AG09319 (cell line): Measurements from ENCODE around the gene RFLNA.

Experiments
- DNase-seq: peaks from one replicate; pipeline ENCODE4 v3.0.0-alpha.2; 2010; ENCODE audit warnings: low read depth; ENCODE audit errors: extremely low read depth
- TF ChIP-seq, protein P1 (sequence below): IDR thresholded peaks from 2 replicates; pipeline ENCODE4 v1.5.1; 2011; ENCODE audit warnings: low read depth, mild to moderate bottlenecking, inconsistent platforms, low read length, moderate library complexity

Gene RFLNA

DNA sequence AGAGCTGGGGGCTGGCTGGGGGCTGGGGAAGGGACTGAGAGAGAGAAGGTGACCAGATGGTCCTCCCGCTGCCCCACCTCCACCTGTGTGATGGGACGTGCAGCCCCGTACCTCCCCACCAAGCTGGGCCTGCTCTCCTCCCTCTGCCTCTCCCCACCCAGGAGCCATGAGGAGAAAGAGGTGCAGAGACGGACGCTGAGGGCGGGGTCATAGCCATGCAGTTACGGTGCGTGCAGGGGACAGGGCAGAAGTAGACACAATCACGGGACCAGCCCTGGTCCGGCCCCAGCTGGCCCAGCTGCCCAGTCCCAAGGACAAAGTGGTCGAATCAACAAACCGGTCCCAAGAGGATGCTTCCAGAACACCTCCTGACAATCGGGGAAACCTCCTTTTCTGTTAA is 33.2 kb downstream of the RFLNA start:
- TF ChIP-seq, protein P1, sequence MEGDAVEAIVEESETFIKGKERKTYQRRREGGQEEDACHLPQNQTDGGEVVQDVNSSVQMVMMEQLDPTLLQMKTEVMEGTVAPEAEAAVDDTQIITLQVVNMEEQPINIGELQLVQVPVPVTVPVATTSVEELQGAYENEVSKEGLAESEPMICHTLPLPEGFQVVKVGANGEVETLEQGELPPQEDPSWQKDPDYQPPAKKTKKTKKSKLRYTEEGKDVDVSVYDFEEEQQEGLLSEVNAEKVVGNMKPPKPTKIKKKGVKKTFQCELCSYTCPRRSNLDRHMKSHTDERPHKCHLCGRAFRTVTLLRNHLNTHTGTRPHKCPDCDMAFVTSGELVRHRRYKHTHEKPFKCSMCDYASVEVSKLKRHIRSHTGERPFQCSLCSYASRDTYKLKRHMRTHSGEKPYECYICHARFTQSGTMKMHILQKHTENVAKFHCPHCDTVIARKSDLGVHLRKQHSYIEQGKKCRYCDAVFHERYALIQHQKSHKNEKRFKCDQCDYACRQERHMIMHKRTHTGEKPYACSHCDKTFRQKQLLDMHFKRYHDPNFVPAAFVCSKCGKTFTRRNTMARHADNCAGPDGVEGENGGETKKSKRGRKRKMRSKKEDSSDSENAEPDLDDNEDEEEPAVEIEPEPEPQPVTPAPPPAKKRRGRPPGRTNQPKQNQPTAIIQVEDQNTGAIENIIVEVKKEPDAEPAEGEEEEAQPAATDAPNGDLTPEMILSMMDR: no peak
- DNase-seq: no peak

DNA sequence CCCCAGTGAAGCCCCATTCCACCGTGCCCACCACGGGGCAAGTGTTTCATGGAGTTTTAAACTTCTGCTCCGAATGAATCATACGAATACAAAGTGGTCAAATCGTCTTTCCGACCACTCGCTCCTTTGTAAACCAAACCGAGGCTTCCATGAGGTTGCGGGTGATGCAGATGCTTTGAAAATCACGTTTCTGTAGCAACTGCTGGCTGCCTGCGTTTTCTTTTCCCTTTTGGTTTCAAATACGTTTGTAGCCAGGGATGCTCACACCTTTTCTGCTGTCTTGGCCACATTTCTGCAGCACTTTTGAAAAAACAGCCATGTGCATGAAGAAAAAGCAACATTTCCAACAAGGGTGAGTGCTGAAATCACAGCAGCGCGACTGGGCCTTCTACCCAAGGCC is 33.7 kb downstream of the RFLNA start:
- no peak for DNase-seq
- TF ChIP-seq, protein P1: no peak

DNA sequence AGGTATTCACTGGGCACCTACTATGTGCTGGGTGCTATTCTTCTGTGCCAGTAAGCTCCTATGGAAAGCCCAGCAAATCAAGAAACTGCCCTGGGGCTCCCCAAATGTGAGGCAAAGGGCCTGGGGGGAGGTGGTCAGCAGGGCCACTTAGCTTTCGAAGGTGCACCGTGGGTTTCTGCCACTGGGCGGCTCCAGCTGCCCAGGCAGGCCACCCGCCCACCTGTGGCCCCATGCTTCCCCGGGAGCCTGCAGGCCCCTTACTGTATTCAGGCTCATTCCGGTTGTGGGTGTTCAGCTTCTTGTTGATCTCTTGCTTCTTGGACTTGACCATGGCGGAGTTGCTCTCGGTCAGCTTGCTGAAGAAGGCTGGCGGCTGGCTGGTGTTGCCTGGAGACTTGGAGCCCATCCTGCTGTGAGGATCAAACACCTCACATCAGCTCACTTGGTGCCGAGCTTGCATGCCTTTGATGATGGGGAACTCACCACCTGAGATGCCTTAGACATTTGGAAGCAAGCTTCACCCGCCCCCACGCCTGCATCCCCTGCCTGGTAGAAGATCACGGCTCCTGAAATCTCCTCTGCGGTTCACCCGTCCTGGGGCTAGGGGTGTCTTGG is 37.3 kb downstream of the RFLNA start:
- no peak for DNase-seq

DNA sequence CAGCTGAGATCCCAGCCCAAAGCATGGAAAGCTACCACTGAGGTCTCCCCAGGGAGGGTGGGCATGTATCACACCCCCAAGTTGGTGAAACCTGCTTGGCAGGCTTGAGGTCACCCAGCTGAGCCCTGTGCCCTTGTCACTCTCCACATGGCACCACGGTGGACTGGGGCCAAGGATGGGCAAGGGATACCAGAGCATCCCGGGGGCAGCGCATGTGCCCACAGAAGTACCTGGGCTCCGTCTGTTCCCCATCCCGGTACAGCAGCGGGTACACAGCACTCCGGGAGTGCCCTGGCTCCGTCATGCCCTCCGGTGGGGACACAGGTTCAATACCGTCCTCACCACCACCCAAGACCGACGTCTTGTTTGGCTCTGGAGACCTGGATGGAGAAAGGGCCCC is 38.0 kb downstream of the RFLNA start:
- no peak for DNase-seq

More for the DNA sequence above, 37.3 kb downstream of the RFLNA start:
- TF ChIP-seq, protein P1: peak; percentile 14

DNA sequence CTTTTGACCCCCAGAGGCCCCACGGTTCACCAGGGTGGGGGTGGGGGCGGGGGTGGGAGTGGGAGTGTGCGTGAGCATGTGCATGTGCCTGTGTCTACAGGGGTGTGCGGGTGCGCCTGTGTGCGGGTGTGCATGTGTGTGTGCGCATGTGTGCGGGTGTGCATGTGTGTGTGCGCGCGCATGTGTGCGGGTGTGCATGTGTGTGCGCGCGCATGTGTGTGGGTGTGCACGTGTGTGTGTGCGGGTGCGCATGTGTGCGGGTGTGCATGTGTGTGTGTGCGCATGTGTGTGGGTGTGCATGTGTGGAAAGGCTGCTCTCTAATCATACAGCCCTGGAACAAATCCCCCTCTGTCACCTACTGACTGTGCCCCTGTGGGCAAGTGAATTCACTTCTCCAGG is 38.8 kb downstream of the RFLNA start:
- DNase-seq: no peak
- TF ChIP-seq, protein P1: no peak

More for the DNA sequence above, 38.0 kb downstream of the RFLNA start:
- TF ChIP-seq, protein P1: no peak

DNA sequence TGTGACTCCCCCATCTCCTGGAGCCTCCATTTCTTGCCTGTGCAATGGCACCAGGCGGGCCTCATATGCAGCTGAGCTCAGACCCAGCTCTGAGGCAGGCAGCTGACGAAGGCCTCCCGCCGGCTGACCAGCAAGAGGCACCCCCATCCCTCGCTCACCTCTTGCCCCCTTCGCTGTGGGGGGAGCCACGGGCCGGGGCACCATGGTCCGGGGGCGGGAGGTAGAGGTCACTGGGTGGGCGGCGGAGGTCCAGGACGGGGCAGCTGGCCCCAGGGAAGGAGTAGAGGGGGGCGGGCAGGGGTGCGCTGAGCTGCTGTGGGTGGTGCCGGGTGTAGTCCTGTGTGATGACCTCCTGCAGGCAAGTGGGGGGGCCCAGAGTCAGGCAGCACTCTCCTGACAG is 39.4 kb downstream of the RFLNA start:
- DNase-seq: no peak
- TF ChIP-seq, protein P1: no peak

DNA sequence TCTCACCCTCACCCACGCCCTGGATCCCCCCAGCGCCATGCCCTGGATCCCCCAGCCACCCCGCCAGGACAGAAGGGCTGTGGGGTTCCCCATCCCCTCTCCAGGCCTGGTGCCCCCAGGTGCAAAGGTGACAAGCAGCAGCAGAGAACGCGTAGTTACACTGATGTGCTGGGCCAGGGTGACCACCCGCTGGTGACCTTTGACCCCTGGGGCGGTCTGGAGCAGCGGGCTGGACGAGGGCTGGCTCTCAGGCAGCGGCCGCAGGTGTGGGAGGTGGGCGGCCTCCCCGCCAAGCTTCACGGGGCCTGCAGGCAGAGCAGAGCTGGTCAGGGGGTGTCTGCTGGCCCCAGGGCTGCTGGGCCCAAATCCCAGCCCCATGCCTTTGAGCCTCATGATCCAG is 40.1 kb downstream of the RFLNA start:
- no peak for DNase-seq
- TF ChIP-seq, protein P1: no peak
